LNCAP (cell line): ENCODE data around the gene DRAP1.

Experiments
- TF ChIP-seq, protein P1 (sequence below): fragments of 450-650 bp; IDR thresholded peaks from 2 replicates; pipeline ENCODE4 v1.5.1; 2017; ENCODE audit warnings: mild to moderate bottlenecking

DRAP1 gene

DNA sequence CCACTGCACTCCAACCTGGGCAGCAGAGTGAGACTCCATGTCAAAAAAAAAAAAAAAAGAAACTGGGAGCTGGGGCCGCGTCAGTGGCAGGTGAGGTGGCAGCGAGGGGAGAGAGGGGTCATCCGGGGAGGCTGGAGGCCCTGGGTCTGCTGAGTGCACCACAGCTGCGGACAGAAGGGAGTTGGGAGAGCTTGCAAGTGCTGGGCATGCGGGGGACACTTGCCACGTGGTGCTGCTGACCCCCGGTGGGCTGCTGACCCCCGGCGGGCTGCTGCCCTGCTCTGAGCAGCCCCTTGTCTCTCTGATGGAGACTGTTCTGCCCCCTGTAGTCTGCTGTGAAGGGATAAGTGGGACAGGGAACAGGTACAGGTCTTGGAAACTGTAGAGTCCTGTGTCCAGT, 2.6 kb downstream of the DRAP1 start:
- TF ChIP-seq, protein P1, sequence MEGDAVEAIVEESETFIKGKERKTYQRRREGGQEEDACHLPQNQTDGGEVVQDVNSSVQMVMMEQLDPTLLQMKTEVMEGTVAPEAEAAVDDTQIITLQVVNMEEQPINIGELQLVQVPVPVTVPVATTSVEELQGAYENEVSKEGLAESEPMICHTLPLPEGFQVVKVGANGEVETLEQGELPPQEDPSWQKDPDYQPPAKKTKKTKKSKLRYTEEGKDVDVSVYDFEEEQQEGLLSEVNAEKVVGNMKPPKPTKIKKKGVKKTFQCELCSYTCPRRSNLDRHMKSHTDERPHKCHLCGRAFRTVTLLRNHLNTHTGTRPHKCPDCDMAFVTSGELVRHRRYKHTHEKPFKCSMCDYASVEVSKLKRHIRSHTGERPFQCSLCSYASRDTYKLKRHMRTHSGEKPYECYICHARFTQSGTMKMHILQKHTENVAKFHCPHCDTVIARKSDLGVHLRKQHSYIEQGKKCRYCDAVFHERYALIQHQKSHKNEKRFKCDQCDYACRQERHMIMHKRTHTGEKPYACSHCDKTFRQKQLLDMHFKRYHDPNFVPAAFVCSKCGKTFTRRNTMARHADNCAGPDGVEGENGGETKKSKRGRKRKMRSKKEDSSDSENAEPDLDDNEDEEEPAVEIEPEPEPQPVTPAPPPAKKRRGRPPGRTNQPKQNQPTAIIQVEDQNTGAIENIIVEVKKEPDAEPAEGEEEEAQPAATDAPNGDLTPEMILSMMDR: no peak

DNA sequence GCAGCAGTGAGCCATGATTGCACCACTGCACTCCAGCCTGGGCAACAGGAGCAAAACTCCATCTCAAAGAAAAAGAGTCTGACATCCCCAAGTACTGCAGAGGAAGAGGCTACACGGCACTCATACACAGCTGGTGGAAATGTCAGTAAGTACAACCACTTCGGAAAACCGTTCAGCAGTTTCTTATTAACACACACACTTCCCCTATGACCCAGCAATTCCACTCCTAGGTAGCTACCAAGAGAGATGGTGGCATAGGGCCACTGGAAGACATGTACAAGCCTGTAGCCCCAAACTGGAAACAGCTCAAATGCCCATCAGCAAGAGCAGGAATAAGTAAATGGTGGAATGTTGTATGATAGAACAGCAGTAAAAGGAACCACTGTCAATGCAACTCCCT, 3.3 kb downstream of the DRAP1 start:
- TF ChIP-seq, protein P1: no peak

DNA sequence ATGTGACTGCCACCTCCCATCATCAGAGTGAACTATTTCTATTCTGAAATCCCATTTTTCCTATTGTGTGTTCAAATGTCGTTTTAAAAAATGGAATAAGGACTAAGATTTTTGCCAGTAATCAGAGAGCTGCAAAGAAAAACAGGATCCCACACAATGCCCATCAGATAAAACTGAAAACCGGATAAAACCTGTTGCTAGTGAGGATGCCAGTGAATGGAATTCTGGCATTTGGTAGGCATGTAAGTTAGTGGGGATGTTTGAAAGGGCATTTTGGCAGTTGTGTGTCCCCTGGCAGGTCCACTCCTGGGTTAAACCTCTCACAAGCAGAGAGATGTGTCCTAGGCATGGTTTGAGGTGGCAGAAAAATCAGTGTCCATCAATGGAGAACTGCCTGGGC, 6.2 kb downstream of the DRAP1 start:
- TF ChIP-seq, protein P1: no peak

DNA sequence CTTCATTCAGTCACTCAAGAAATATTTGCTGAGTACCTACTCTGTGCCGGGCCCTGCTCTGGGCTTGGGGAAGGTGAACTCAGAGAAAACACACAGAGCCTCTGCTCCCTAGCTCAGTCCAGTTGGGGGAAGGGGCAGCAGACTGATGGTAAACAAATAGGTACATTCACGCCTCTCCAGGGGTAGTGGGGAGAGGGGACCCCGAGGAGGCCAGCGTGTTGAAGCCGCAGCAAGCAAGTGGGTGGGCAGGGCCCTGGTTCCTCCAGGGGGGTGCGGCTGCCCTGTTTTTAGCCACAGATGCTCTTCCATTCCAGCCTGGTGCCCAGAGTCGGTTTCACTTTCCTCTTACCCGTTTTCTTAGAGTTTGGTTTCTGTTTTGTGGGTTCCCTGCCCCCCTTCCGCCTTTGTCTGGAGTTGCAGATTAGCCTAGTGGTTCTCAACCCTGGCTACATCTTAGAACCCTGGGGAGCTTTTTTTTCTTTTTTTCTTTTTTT, 8.7 kb downstream of the DRAP1 start:
- TF ChIP-seq, protein P1: no peak

DNA sequence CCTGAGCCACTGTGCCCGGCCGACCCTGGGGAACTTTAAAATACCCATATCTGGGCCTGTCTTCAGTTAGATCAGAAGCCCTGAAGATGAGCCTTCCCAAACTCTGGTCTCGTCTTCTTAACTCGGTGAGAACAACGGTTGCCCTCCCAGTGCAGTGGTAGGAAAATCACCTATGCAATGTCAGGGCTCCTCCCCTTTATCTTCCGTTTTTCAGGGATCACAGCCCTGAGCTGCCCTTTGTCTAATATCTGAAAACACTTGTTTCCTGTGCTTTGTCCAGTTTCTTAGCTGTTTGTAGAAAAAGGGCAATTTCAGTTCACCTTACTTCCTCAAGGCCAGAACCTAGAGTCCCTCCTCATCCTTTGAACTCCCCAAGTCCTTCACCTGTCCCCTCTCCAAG, 9.4 kb downstream of the DRAP1 start:
- TF ChIP-seq, protein P1: no peak

DNA sequence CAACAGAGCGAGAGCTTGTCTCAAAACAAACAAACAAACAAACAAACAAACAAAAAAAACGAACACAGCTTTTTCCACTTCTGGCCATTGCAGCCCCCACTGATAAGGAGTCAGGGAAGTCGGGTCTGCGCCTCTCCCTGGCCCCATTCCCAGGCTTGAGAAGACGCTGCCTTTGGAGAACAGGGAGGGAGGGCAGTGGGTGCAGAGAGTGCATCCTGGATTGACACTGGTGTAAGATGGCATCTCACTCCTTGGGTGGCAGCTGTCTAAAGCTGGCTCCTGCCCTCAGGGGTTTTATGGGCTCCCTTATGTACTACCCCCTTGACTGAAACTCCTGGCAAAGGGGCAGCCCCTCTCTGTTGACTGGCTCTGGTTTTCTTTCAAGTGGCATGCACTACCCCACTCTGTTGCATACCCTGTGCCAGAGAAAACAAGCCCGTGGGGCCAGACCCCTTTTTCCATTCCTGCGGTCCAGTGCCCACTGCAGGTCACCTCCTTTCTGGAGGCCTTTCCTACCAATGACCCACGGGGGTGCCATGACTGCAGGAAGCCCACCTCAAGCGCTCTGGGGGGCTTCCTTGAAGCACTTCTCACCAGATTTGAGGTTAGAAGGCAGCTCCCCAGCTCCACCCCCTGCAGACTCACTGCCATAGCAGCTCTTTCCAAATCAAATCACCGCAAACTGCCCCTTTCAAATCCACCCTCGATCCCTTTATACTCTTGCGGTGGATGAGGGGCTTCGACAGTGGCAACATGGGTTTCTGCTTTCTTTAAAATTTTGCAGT, 12.7 kb downstream of the DRAP1 start:
- TF ChIP-seq, protein P1: no peak

DNA sequence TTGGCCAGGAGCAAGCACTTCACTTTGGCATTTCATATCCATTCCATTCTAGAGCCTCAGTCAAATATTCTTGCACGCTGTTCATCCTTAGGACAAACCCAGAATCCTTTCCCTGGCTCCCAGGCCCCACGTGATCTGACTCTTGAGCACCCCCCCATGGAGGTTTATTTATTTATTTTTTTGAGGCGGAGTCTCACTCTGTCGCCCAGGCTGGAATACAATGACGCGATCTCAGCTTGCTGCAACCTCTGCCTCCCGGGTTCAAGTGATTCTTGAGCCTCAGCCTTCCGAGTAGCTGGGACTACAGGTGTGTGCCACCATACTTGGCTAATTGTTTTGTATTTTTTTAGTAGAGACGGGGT, 13.3 kb downstream of the DRAP1 start:
- TF ChIP-seq, protein P1: no peak

DNA sequence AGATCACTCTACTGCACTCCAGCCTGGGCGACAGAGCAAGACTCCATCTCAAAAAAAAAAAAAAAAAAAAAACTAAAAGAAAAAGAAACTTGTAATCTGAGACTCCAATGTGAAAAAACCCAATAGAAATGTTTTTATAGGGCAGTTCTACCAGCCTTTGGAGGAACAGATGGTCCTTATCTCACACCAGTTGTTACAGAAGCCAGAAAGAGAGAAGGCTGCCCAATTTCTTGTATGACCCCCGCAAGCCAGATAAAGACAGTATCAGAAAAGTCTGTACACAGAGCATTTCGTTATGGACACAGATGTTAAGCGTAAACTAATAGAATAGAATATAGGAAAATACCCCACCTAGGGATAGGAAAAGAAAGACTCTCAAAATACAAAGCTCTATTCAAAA, 14.8 kb downstream of the DRAP1 start:
- TF ChIP-seq, protein P1: no peak
